HG03039 (cell line): ENCODE data around the gene TMEM125.
A peak's percentile ranks its signal among the peaks of the same experiment; 100 is the strongest.

Source experiments
- ATAC-seq: cut with Tn5 transposase; IDR thresholded peaks from one replicate; pipeline ENCODE4 v1.9.1; 2021; ENCODE audit warnings: mild to moderate bottlenecking, moderate library complexity; ENCODE audit not compliant: unreplicated experiment

Gene TMEM125

GRCh38 chr1:43269627-43270375, at the start of gene TMEM125:
TSS of gene TMEM125 (plus strand) at chr1:43269983. CDS start at chr1:43272723, 2,740 bp downstream.
- no peak for ATAC-seq

GRCh38 chr1:43220905-43221778, 48.6 kb upstream of the TMEM125 start:
- ATAC-seq, result peak; percentile 50

- ATAC-seq, result no peak
Measured at GRCh38 chr1:43221797-43222196, 48.0 kb upstream of the TMEM125 start.

GRCh38 chr1:43222879-43223278, 46.9 kb upstream of the TMEM125 start:
- ATAC-seq, result no peak

GRCh38 chr1:43225168-43225567, 44.6 kb upstream of the TMEM125 start:
- no peak for ATAC-seq

GRCh38 chr1:43227143-43227764, 42.5 kb upstream of the TMEM125 start:
- no peak for ATAC-seq

- ATAC-seq, result no peak
Measured at GRCh38 chr1:43229826-43230780, 39.7 kb upstream of the TMEM125 start.

- ATAC-seq, result no peak
Measured at GRCh38 chr1:43232074-43232473, 37.7 kb upstream of the TMEM125 start.

GRCh38 chr1:43232482-43232881, 37.3 kb upstream of the TMEM125 start:
- no peak for ATAC-seq

- ATAC-seq, result no peak
Measured at GRCh38 chr1:43233631-43234030, 36.2 kb upstream of the TMEM125 start.

GRCh38 chr1:43234267-43234666, 35.5 kb upstream of the TMEM125 start:
- ATAC-seq, result no peak

GRCh38 chr1:43235040-43235439, 34.7 kb upstream of the TMEM125 start:
- no peak for ATAC-seq

- ATAC-seq, result no peak
Measured at GRCh38 chr1:43235451-43236121, 34.2 kb upstream of the TMEM125 start.

GRCh38 chr1:43237121-43237520, 32.7 kb upstream of the TMEM125 start:
- ATAC-seq, result no peak

GRCh38 chr1:43238085-43238484, 31.7 kb upstream of the TMEM125 start:
- no peak for ATAC-seq

- ATAC-seq, result no peak
Measured at GRCh38 chr1:43238991-43239469, 30.8 kb upstream of the TMEM125 start.

GRCh38 chr1:43239484-43239883, 30.3 kb upstream of the TMEM125 start:
- peak; percentile 56 for ATAC-seq

- no peak for ATAC-seq
Measured at GRCh38 chr1:43241413-43241836, 28.4 kb upstream of the TMEM125 start.

GRCh38 chr1:43243299-43243698, 26.5 kb upstream of the TMEM125 start:
- ATAC-seq, result no peak
